ENCODE measurements around the gene LGALSL.

The LGALSL gene

GRCh38 chr2:64487256-64488049 is 33.5 kb downstream of the LGALSL start:
- no peak for TF ChIP-seq CTCF (IDR thresholded peaks at IDR 0.05; ENCODE audit: insufficient read depth, missing control alignments)
- FAIRE-seq = no peak
- no peak for DNase-seq (ENCODE audit: insufficient read length, low spot score)

GRCh38 chr2:64488050-64488974 is 34.4 kb downstream of the LGALSL start:
- FAIRE-seq (no peak), DNase-seq (ENCODE audit: insufficient read length, low spot score) (peak; percentile 52)
- TF ChIP-seq CTCF (IDR thresholded peaks at IDR 0.05; ENCODE audit: insufficient read depth, missing control alignments) = peak; percentile 92

- TF ChIP-seq CTCF (IDR thresholded peaks at IDR 0.05; ENCODE audit: insufficient read depth, missing control alignments) = no peak
- DNase-seq (ENCODE audit: insufficient read length, low spot score) (no peak), FAIRE-seq (no peak)
Observed at GRCh38 chr2:64489081-64489751, 35.3 kb downstream of the LGALSL start.

GRCh38 chr2:64491426-64491825 is 37.5 kb downstream of the LGALSL start:
- TF ChIP-seq CTCF (IDR thresholded peaks at IDR 0.05; ENCODE audit: insufficient read depth, missing control alignments) = no peak
- FAIRE-seq (no peak), DNase-seq (ENCODE audit: insufficient read length, low spot score) (no peak)

GRCh38 chr2:64492272-64492671 is 38.3 kb downstream of the LGALSL start:
- DNase-seq (ENCODE audit: insufficient read length, low spot score) = no peak
- FAIRE-seq = no peak
- no peak for TF ChIP-seq CTCF (IDR thresholded peaks at IDR 0.05; ENCODE audit: insufficient read depth, missing control alignments)

- FAIRE-seq = no peak
- TF ChIP-seq CTCF (IDR thresholded peaks at IDR 0.05; ENCODE audit: insufficient read depth, missing control alignments) = no peak
- DNase-seq (ENCODE audit: insufficient read length, low spot score) = no peak
Observed at GRCh38 chr2:64492821-64493220, 38.9 kb downstream of the LGALSL start.
